NCI-H2029 (cell line): ENCODE data around the gene MFSD6.
"Not testable (repeated sequence)": the region's sequence is repeated elsewhere in the genome, so short reads cannot be mapped to it uniquely, and the experiment has no call there.

Experiments used
- DNase-seq: peaks from one replicate; lab custom pipeline; 2025; lab: John Stamatoyannopoulos, UW

Gene MFSD6

GRCh38 chr2:190405995-190406394 is 2.2 kb upstream of the MFSD6 start:
- no peak for DNase-seq

GRCh38 chr2:190406805-190407204 is 1.4 kb upstream of the MFSD6 start:
- no peak for DNase-seq

- DNase-seq, result peak; percentile 68
Measured at GRCh38 chr2:190407246-190407661, 901 bp upstream of the MFSD6 start.

- DNase-seq, result no peak
Measured at GRCh38 chr2:190408538-190409271, 550 bp downstream of the MFSD6 start.

GRCh38 chr2:190409616-190410015 is 1.5 kb downstream of the MFSD6 start:
- no peak for DNase-seq

- DNase-seq, result no peak
Measured at GRCh38 chr2:190410166-190410565, 2.0 kb downstream of the MFSD6 start.

GRCh38 chr2:190412966-190413365 is 4.8 kb downstream of the MFSD6 start:
- no peak for DNase-seq

GRCh38 chr2:190413421-190413820 is 5.3 kb downstream of the MFSD6 start:
- DNase-seq, result no peak

GRCh38 chr2:190415251-190415650 is 7.1 kb downstream of the MFSD6 start:
- no peak for DNase-seq

GRCh38 chr2:190415794-190416775 is 7.9 kb downstream of the MFSD6 start:
- no peak for DNase-seq

GRCh38 chr2:190417045-190417842 is 9.1 kb downstream of the MFSD6 start:
- DNase-seq, result no peak

GRCh38 chr2:190418727-190419126 is 10.6 kb downstream of the MFSD6 start:
- no peak for DNase-seq

GRCh38 chr2:190420801-190421200 is 12.6 kb downstream of the MFSD6 start:
- no peak for DNase-seq

- no peak for DNase-seq
Measured at GRCh38 chr2:190425221-190425866, 17.2 kb downstream of the MFSD6 start.

GRCh38 chr2:190425883-190426658 is 17.9 kb downstream of the MFSD6 start:
- DNase-seq, result no peak

GRCh38 chr2:190430866-190431265 is 22.7 kb downstream of the MFSD6 start:
- not testable (repeated sequence) for DNase-seq

- no peak for DNase-seq
Measured at GRCh38 chr2:190431907-190432306, 23.8 kb downstream of the MFSD6 start.

GRCh38 chr2:190432567-190433231 is 24.5 kb downstream of the MFSD6 start:
- no peak for DNase-seq

- no peak for DNase-seq
Measured at GRCh38 chr2:190435031-190435670, 27.0 kb downstream of the MFSD6 start.

- no peak for DNase-seq
Measured at GRCh38 chr2:190436557-190436956, 28.4 kb downstream of the MFSD6 start.
